Panc1 (cell line): Measurements from ENCODE around the gene CPA1. TPM values are rescaled to one million over a fixed set of nuclear protein-coding genes. Genes with fewer than 3 reads are reported as not detected.

Experiments
- ATAC-seq: fragments of 200-7000 bp; cut with Tn5 transposase; 2 replicates; pipeline ENCODE4 v1.9.1; 2020; ENCODE audit warnings: mild to moderate bottlenecking, moderate library complexity
- BruUV-seq: library from RNA; stranded (reverse); fragments of 400-500 nt; replicated peaks from 2 replicates; lab custom pipeline; 2021; lab: Mats Ljungman, UMichigan
- CTCF ChIA-PET: fragments of 300-600 bp; sonication (Branson Sonifier 250); formaldehyde crosslinking; loops from one replicate; lab custom pipeline; 2022; ENCODE audit warnings: antibody characterized with exemption; lab: Charles Lee
- POLR2A ChIA-PET: fragments of 300-600 bp; sonication (Branson Sonifier 250); formaldehyde crosslinking; loops from one replicate; lab custom pipeline; 2022; ENCODE audit warnings: antibody characterized with exemption; lab: Charles Lee
- DNase-seq: peaks from one replicate; pipeline ENCODE4 v3.0.0-alpha.2; 2010; ENCODE audit warnings: low read depth, low spot score
- H3K27ac ChIP-seq: 2 replicates; pipeline ENCODE4 v1.5.1; 2011; ENCODE audit warnings: mild to moderate bottlenecking, low read length, inconsistent platforms
- H3K27me3 ChIP-seq: fragments of 200-500 bp; sonication (Bioruptor generic); 2 replicates; pipeline ENCODE4 v1.6.0; 2014; ENCODE audit warnings: low read length, inconsistent platforms; ENCODE audit not compliant: control insufficient read depth, insufficient read depth
- H3K36me3 ChIP-seq: fragments of 200-500 bp; sonication (Bioruptor generic); 2 replicates; pipeline ENCODE4 v1.5.1; 2014; ENCODE audit warnings: inconsistent platforms, mild to moderate bottlenecking, low read length, moderate library complexity; ENCODE audit not compliant: control insufficient read depth, insufficient read depth
- H3K4me1 ChIP-seq: 2 replicates; pipeline ENCODE4 v1.5.1; 2011; ENCODE audit warnings: inconsistent platforms, mild to moderate bottlenecking, low read length, moderate library complexity; ENCODE audit not compliant: control insufficient read depth, insufficient read depth
- H3K4me3 ChIP-seq, 2 experiments: 2 replicates each; pipeline ENCODE4 v1.5.1; 2011 to 2012; ENCODE audit warnings: low read depth in 2 of 2, low read length in 2 of 2, mild to moderate bottlenecking in 2 of 2, inconsistent platforms in 1 of 2, moderate library complexity in 1 of 2
- H3K9me3 ChIP-seq: fragments of 200-500 bp; sonication (Bioruptor generic); 2 replicates; pipeline ENCODE4 v1.5.1; 2014; ENCODE audit warnings: low read depth, mild to moderate bottlenecking, inconsistent platforms, low read length, moderate library complexity; ENCODE audit not compliant: control insufficient read depth, insufficient read depth
- POLR2AphosphoS5 ChIP-seq: IDR thresholded peaks from 2 replicates; pipeline ENCODE4 v1.6.1; 2012; ENCODE audit warnings: mild to moderate bottlenecking, low read depth, low read length, moderate library complexity
- REST ChIP-seq, 2 experiments: IDR thresholded peaks; 2 replicates each; pipeline ENCODE4 v1.6.1; 2011 to 2012; ENCODE audit warnings: low read depth in 2 of 2, control low read depth in 1 of 2, low read length in 1 of 2, mild to moderate bottlenecking in 1 of 2, moderate library complexity in 1 of 2; ENCODE audit not compliant: insufficient read depth in 1 of 2
- SIN3A ChIP-seq: IDR thresholded peaks from 2 replicates; pipeline ENCODE4 v1.6.1; 2012; ENCODE audit warnings: low read depth, mild to moderate bottlenecking, low read length, moderate library complexity, borderline replicate concordance; ENCODE audit not compliant: insufficient read depth
- TCF7L2 ChIP-seq: IDR thresholded peaks from 2 replicates; pipeline ENCODE4 v1.6.1; 2011; ENCODE audit warnings: mild to moderate bottlenecking, low read depth, low read length, inconsistent platforms
- in situ Hi-C: cut with HindIII; loops from 2 replicates; pipeline ENCODE4 v1.10.0; 2016; ENCODE audit warnings: low sequenced_read_pairs, low pct_unique_long_range_greater_than_20kb
- intact Hi-C: fragments of 100-400 bp; cut with micrococcal nuclease; formaldehyde crosslinking; loops from one replicate; pipeline ENCODE4 v1.10.0; 2022; ENCODE audit not compliant: unreplicated experiment
- total RNA-seq: library from RNA; stranded (reverse); gene quantifications from one replicate; pipeline ENCODE4 v1.2.1, GENCODE V29; 2021; ENCODE audit not compliant: unreplicated experiment
- TF ChIP-seq, protein P1 (sequence below): fragments of 450-650 bp; IDR thresholded peaks from 2 replicates; pipeline ENCODE4 v1.5.1; 2017; ENCODE audit warnings: mild to moderate bottlenecking

The CPA1 gene
- total RNA-seq, 1 experiment from 2014 or later = 7.6 TPM

GRCh38 chr7:130387306-130387627 lies 7.0 kb downstream of the CPA1 start:
- Histone ChIP-seq H3K27ac (no peak overlapping the region), H3K27me3 (no peaks in the 10 kb centered on the region), H3K9me3 (no peaks in the 10 kb centered on the region), H3K4me3 (no peak overlapping the region), H3K36me3 (no peaks in the 10 kb centered on the region), H3K4me1 (no peaks in the 10 kb centered on the region)
- no TSS peak for BruUV-seq
- CTCF ChIA-PET = no interaction called here
- no peak for DNase-seq
- TF ChIP-seq SIN3A = no peak
- POLR2A ChIA-PET = no interaction called here
- in situ Hi-C loops (no loop called here), intact Hi-C loops (loop anchor here (10.0 kb wide), 1 partner anchor 312 kb away; the partner anchor contains the start of gene KLHDC10)
- ATAC-seq = no peak

- Histone ChIP-seq H3K4me3 (no peak overlapping the region), H3K9me3 (no peaks in the 10 kb centered on the region), H3K4me1 (no peaks in the 10 kb centered on the region), H3K27ac (no peak overlapping the region), H3K27me3 (no peaks in the 10 kb centered on the region), H3K36me3 (no peaks in the 10 kb centered on the region)
- ChIA-PET CTCF (no interaction called here), POLR2A (no interaction called here)
- BruUV-seq = no TSS peak
- ATAC-seq = no peak
- in situ Hi-C loops = no loop called here
- TF ChIP-seq POLR2AphosphoS5 (no peak), REST (IDR thresholded peaks at IDR 0.05; ENCODE audit: insufficient read depth in 1 of 2, low read depth in 2 of 2, low read length in 1 of 2) (no peak), SIN3A (no peak), TCF7L2 (no peak)
- TF ChIP-seq, protein P1, sequence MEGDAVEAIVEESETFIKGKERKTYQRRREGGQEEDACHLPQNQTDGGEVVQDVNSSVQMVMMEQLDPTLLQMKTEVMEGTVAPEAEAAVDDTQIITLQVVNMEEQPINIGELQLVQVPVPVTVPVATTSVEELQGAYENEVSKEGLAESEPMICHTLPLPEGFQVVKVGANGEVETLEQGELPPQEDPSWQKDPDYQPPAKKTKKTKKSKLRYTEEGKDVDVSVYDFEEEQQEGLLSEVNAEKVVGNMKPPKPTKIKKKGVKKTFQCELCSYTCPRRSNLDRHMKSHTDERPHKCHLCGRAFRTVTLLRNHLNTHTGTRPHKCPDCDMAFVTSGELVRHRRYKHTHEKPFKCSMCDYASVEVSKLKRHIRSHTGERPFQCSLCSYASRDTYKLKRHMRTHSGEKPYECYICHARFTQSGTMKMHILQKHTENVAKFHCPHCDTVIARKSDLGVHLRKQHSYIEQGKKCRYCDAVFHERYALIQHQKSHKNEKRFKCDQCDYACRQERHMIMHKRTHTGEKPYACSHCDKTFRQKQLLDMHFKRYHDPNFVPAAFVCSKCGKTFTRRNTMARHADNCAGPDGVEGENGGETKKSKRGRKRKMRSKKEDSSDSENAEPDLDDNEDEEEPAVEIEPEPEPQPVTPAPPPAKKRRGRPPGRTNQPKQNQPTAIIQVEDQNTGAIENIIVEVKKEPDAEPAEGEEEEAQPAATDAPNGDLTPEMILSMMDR = no peak
- intact Hi-C loops = loop anchor here (10.0 kb wide), 1 partner anchor 313 kb away; the partner anchor contains the start of gene KLHDC10
- no peak for DNase-seq
These were observed 7.5 kb downstream of the CPA1 start for GRCh38 chr7:130387628-130388403.

- DNase-seq (no peak), ATAC-seq (no peak)
- Histone ChIP-seq H3K27me3 (no peaks in the 10 kb centered on the region), H3K36me3 (no peaks in the 10 kb centered on the region), H3K4me1 (no peaks in the 10 kb centered on the region), H3K27ac (no peak overlapping the region), H3K4me3 (no peak overlapping the region), H3K9me3 (no peaks in the 10 kb centered on the region)
- TF ChIP-seq REST (IDR thresholded peaks at IDR 0.05; ENCODE audit: insufficient read depth in 1 of 2, low read depth in 2 of 2, low read length in 1 of 2) (no peak), POLR2AphosphoS5 (no peak), SIN3A (no peak), TCF7L2 (no peak)
- TF ChIP-seq, protein P1 = no peak
- BruUV-seq = no TSS peak
- intact Hi-C loops (loop anchor here (10.0 kb wide), 1 partner anchor 314 kb away; the partner anchor contains the start of gene KLHDC10), in situ Hi-C loops (no loop called here)
- ChIA-PET POLR2A (interaction anchor here (0.7 kb wide), 1 partner anchor 559 kb away, joined by 18 read pairs; no protein-coding TSS in a partner anchor), CTCF (no interaction called here)
These were observed 8.4 kb downstream of the CPA1 start for GRCh38 chr7:130388671-130389070.
